Activated CD8-positive, alpha-beta T cell treated with anti-CD3 and anti-CD28 coated beads, Interleukin-2, amount 10 ng/mL, durations not matched to agents 7 days and 5 days (primary cell): ENCODE data around the gene PPP4C. TPM values are rescaled to one million over a fixed set of nuclear protein-coding genes. Genes with fewer than 3 reads are reported as not detected.
"Not testable (repeated sequence)": the region's sequence is repeated elsewhere in the genome, so short reads cannot be mapped to it uniquely, and the experiment has no call there.

ENCODE experiments used
- ATAC-seq: fragments of 150-1000 bp; cut with Tn5 transposase; one replicate; pipeline ENCODE4 v1.10.0; 2021; ENCODE audit warnings: moderate library complexity
- CTCF ChIA-PET: fragments of 350-600 bp; sonication (Branson Sonifier 250); formaldehyde crosslinking; loops from one replicate; lab custom pipeline; 2021; ENCODE audit warnings: antibody characterized with exemption; lab: Charles Lee
- POLR2A ChIA-PET: fragments of 350-600 bp; sonication (Branson Sonifier 250); formaldehyde crosslinking; loops from one replicate; lab custom pipeline; 2021; ENCODE audit warnings: antibody characterized with exemption; lab: Charles Lee
- DNase-seq: peaks from one replicate; pipeline ENCODE4 v3.0.0-alpha.2; 2020
- H3K27ac Mint-ChIP-seq: one replicate; pipeline ENCODE4 v1.8.0; 2021; ENCODE audit warnings: mild to moderate bottlenecking, mixed read lengths
- H3K27me3 Mint-ChIP-seq: one replicate; pipeline ENCODE4 v1.8.0; 2021; ENCODE audit warnings: low read depth, mixed read lengths
- H3K36me3 Mint-ChIP-seq: one replicate; pipeline ENCODE4 v1.8.0; 2021; ENCODE audit warnings: low read depth, mixed read lengths
- H3K4me1 Mint-ChIP-seq: one replicate; pipeline ENCODE4 v1.8.0; 2021; ENCODE audit warnings: low read depth, mixed read lengths
- H3K4me3 Mint-ChIP-seq: one replicate; pipeline ENCODE4 v1.8.0; 2021; ENCODE audit warnings: mild to moderate bottlenecking, mixed read lengths
- H3K9me3 Mint-ChIP-seq: one replicate; pipeline ENCODE4 v1.8.0; 2022; ENCODE audit warnings: mixed read lengths; ENCODE audit not compliant: insufficient read depth
- total RNA-seq, 2 experiments: library from RNA; stranded (reverse); gene quantifications; one replicate each; pipeline ENCODE4 v1.2.3, GENCODE V29; 2021

Gene PPP4C
- total RNA-seq, 2 experiments from 2014 or later = 157 TPM

- Mint-ChIP-seq H3K27me3 (no peaks in the 10 kb centered on the region), H3K36me3 (peaks cover 25% of the 10 kb centered on the region), H3K27ac (no peak overlapping the region), H3K4me1 (peaks cover 47% of the 10 kb centered on the region), H3K4me3 (no peak overlapping the region), H3K9me3 (no peaks in the 10 kb centered on the region)
- ChIA-PET POLR2A (interaction anchor here (0.9 to 3.6 kb wide), 2 partner anchors 24 to 68 kb away, joined by 3 to 23 read pairs; partner anchors contain the start of gene CORO1A), CTCF (interaction anchor here (0.9 to 2.0 kb wide), 4 partner anchors 18 to 293 kb away, joined by 3 to 4 read pairs (median 3); no protein-coding TSS in a partner anchor)
- no peak for DNase-seq
- ATAC-seq = no peak
Observed at GRCh38 chr16:30116291-30117207, 40.8 kb downstream of the PPP4C start.

GRCh38 chr16:30117768-30118167 lies 42.0 kb downstream of the PPP4C start:
- no peak overlapping the region for H3K4me3 Mint-ChIP-seq
- no peaks in the 10 kb centered on the region for H3K27me3 Mint-ChIP-seq
- no peak for DNase-seq
- ChIA-PET CTCF (interaction anchor here (0.9 to 2.0 kb wide), 3 partner anchors 17 to 291 kb away, joined by 3 to 4 read pairs (median 3); no protein-coding TSS in a partner anchor), POLR2A (interaction anchor here (3.6 kb wide), 1 partner anchor 67 kb away, joined by 23 read pairs; the partner anchor contains the start of gene CORO1A)
- ATAC-seq = no peak
- H3K9me3 Mint-ChIP-seq = no peaks in the 10 kb centered on the region
- H3K27ac Mint-ChIP-seq = no peak overlapping the region
- peaks cover 51% of the 10 kb centered on the region for H3K4me1 Mint-ChIP-seq
- H3K36me3 Mint-ChIP-seq = peaks cover 21% of the 10 kb centered on the region

- Mint-ChIP-seq H3K9me3 (no peaks in the 10 kb centered on the region), H3K36me3 (peaks cover 21% of the 10 kb centered on the region), H3K27ac (peak overlapping the region; percentile 73), H3K4me1 (peaks cover 45% of the 10 kb centered on the region), H3K4me3 (no peak overlapping the region), H3K27me3 (no peaks in the 10 kb centered on the region)
- no peak for DNase-seq
- CTCF ChIA-PET = no interaction called here
- ATAC-seq = no peak
- POLR2A ChIA-PET = interaction anchor here (3.0 kb wide), 1 partner anchor 65 kb away, joined by 23 read pairs; the partner anchor contains the start of gene CORO1A
Observed at GRCh38 chr16:30119428-30119827, 43.6 kb downstream of the PPP4C start.

GRCh38 chr16:30120340-30121105 lies 44.7 kb downstream of the PPP4C start:
- ChIA-PET POLR2A (interaction anchor here (3.0 kb wide), 1 partner anchor 64 kb away, joined by 23 read pairs; the partner anchor contains the start of gene CORO1A), CTCF (interaction anchor here (1.4 to 1.9 kb wide), 4 partner anchors 9 to 65 kb away, joined by 4 to 13 read pairs (median 4); no protein-coding TSS in a partner anchor)
- no peak for ATAC-seq
- Mint-ChIP-seq H3K9me3 (no peaks in the 10 kb centered on the region), H3K4me3 (no peak overlapping the region), H3K4me1 (peaks cover 36% of the 10 kb centered on the region), H3K27me3 (no peaks in the 10 kb centered on the region), H3K36me3 (peaks cover 21% of the 10 kb centered on the region), H3K27ac (peak overlapping the region; percentile 73)
- no peak for DNase-seq

- no peak for ATAC-seq
- H3K4me3 Mint-ChIP-seq = peak overlapping the region; percentile 86
- DNase-seq = no peak
- H3K9me3 Mint-ChIP-seq = no peaks in the 10 kb centered on the region
- peaks cover 20% of the 10 kb centered on the region for H3K36me3 Mint-ChIP-seq
- peak overlapping the region; percentile 74 for H3K27ac Mint-ChIP-seq
- H3K27me3 Mint-ChIP-seq = no peaks in the 10 kb centered on the region
- ChIA-PET POLR2A (interaction anchor here (3.0 kb wide), 1 partner anchor 63 kb away, joined by 23 read pairs; the partner anchor contains the start of gene CORO1A), CTCF (interaction anchor here (1.4 to 1.9 kb wide), 3 partner anchors 10 to 67 kb away, joined by 4 to 13 read pairs (median 4); no protein-coding TSS in a partner anchor)
- peaks cover 36% of the 10 kb centered on the region for H3K4me1 Mint-ChIP-seq
Observed at GRCh38 chr16:30121741-30122571, 46.2 kb downstream of the PPP4C start.

- peaks cover 18% of the 10 kb centered on the region for H3K36me3 Mint-ChIP-seq
- peak overlapping the region; percentile 86 for H3K4me3 Mint-ChIP-seq
- POLR2A ChIA-PET = interaction anchor here (3.0 kb wide), 1 partner anchor 62 kb away, joined by 23 read pairs; the partner anchor contains the start of gene CORO1A
- CTCF ChIA-PET = interaction anchor here (1.7 kb wide), 1 partner anchor 67 kb away, joined by 4 read pairs; no protein-coding TSS in a partner anchor
- ATAC-seq = peak; percentile 40
- no peaks in the 10 kb centered on the region for H3K27me3 Mint-ChIP-seq
- peak; percentile 37 for DNase-seq
- H3K4me1 Mint-ChIP-seq = peaks cover 36% of the 10 kb centered on the region
- H3K9me3 Mint-ChIP-seq = no peaks in the 10 kb centered on the region
- H3K27ac Mint-ChIP-seq = peak overlapping the region; percentile 83
Observed at GRCh38 chr16:30122604-30123160, 46.9 kb downstream of the PPP4C start.

- peaks cover 28% of the 10 kb centered on the region for H3K4me1 Mint-ChIP-seq
- H3K27me3 Mint-ChIP-seq = no peaks in the 10 kb centered on the region
- no peaks in the 10 kb centered on the region for H3K9me3 Mint-ChIP-seq
- H3K27ac Mint-ChIP-seq = no peak overlapping the region
- CTCF ChIA-PET = no interaction called here
- POLR2A ChIA-PET = interaction anchor here (2.8 kb wide), 1 partner anchor 58 kb away, joined by 13 read pairs; the partner anchor contains the start of gene CORO1A
- ATAC-seq (no peak), DNase-seq (no peak)
- H3K36me3 Mint-ChIP-seq = peaks cover 11% of the 10 kb centered on the region
- H3K4me3 Mint-ChIP-seq = no peak overlapping the region
Observed at GRCh38 chr16:30124985-30125379, 49.2 kb downstream of the PPP4C start.

GRCh38 chr16:30125690-30126089 lies 49.9 kb downstream of the PPP4C start:
- H3K27me3 Mint-ChIP-seq, DNase-seq, CTCF ChIA-PET, H3K27ac Mint-ChIP-seq, ATAC-seq, H3K4me3 Mint-ChIP-seq, H3K9me3 Mint-ChIP-seq: not testable (repeated sequence)
- peaks cover 13% of the 10 kb centered on the region for H3K36me3 Mint-ChIP-seq
- peaks cover 25% of the 10 kb centered on the region for H3K4me1 Mint-ChIP-seq
- POLR2A ChIA-PET = interaction anchor here (2.8 kb wide), 1 partner anchor 57 kb away, joined by 13 read pairs; the partner anchor contains the start of gene CORO1A

- no peaks in the 10 kb centered on the region for H3K27me3 Mint-ChIP-seq
- ChIA-PET POLR2A (interaction anchor here (0.5 to 1.1 kb wide), 2 partner anchors 47 to 55 kb away, joined by 3 to 5 read pairs; partner anchors contain the start of gene CORO1A), CTCF (interaction anchor here (1.3 to 1.9 kb wide), 3 partner anchors 12 to 35 kb away, joined by 3 to 7 read pairs (median 4); no protein-coding TSS in a partner anchor)
- no peak for DNase-seq
- no peak for ATAC-seq
- no peak overlapping the region for H3K27ac Mint-ChIP-seq
- no peak overlapping the region for H3K4me3 Mint-ChIP-seq
- peaks cover 13% of the 10 kb centered on the region for H3K4me1 Mint-ChIP-seq
- peaks cover 6% of the 10 kb centered on the region for H3K9me3 Mint-ChIP-seq
- H3K36me3 Mint-ChIP-seq = peaks cover 16% of the 10 kb centered on the region
Observed at GRCh38 chr16:30127993-30128392, 52.2 kb downstream of the PPP4C start.

GRCh38 chr16:30131869-30132475 lies 56.2 kb downstream of the PPP4C start:
- H3K4me1 Mint-ChIP-seq = peaks cover 13% of the 10 kb centered on the region
- POLR2A ChIA-PET = interaction anchor here (0.7 to 1.0 kb wide), 2 partner anchors 51 to 54 kb away, joined by 3 to 4 read pairs; partner anchors contain the start of gene CORO1A
- H3K9me3 Mint-ChIP-seq = peaks cover 13% of the 10 kb centered on the region
- H3K36me3 Mint-ChIP-seq = peaks cover 19% of the 10 kb centered on the region
- no peaks in the 10 kb centered on the region for H3K27me3 Mint-ChIP-seq
- DNase-seq = no peak
- H3K4me3 Mint-ChIP-seq = no peak overlapping the region
- H3K27ac Mint-ChIP-seq = peak overlapping the region; percentile 43
- CTCF ChIA-PET = interaction anchor here (0.9 kb wide), 1 partner anchor 40 kb away, joined by 3 read pairs; no protein-coding TSS in a partner anchor
- ATAC-seq = no peak
